H1 (cell line): Measurements from ENCODE around the gene DCLK1. TPM values are rescaled to one million over a fixed set of nuclear protein-coding genes. Genes with fewer than 3 reads are reported as not detected.

Source experiments
- CHD2 ChIP-seq: IDR thresholded peaks from 2 replicates; pipeline ENCODE4 v1.6.1; 2012; ENCODE audit warnings: low read length, improper control_type of control experiment
- GABPA ChIP-seq: IDR thresholded peaks from 2 replicates; pipeline ENCODE4 v1.6.1; 2011; ENCODE audit warnings: mild to moderate bottlenecking, low read length, moderate library complexity, borderline replicate concordance; ENCODE audit not compliant: insufficient read depth
- POLR2A ChIP-seq, 2 experiments: IDR thresholded peaks; 1 replicate in 1 of 2; 2 replicates in 1 of 2; pipeline ENCODE4 v1.6.1; 2011; ENCODE audit warnings: low read depth in 2 of 2, low read length in 2 of 2, mild to moderate bottlenecking in 2 of 2; ENCODE audit errors: control extremely low read depth in 1 of 2
- SP4 ChIP-seq: IDR thresholded peaks from 2 replicates; pipeline ENCODE4 v1.6.1; 2012; ENCODE audit warnings: low read length, inconsistent platforms
- SUZ12 ChIP-seq: fragments of 200-600 bp; sonication (generic); IDR thresholded peaks from 2 replicates; pipeline ENCODE4 v1.6.1; 2012; ENCODE audit warnings: mild to moderate bottlenecking, inconsistent platforms, low read length, moderate library complexity, mixed read lengths
- USF2 ChIP-seq: IDR thresholded peaks from 2 replicates; pipeline ENCODE4 v1.6.1; 2011; ENCODE audit warnings: low read length, improper control_type of control experiment
- polyA plus RNA-seq, 7 experiments: library from polyadenylated mRNA; depleted of rRNA in 3 of 7; stranded (reverse) in 5 of 7; unstranded in 2 of 7; fragments of >200 nt in 5 of 7; fragments of 200-250 nt in 2 of 7; gene quantifications; 1 replicate in 5 of 7; 2 replicates in 1 of 7; 4 replicates in 1 of 7; pipeline versions ENCODE4 v1.2.1 to v1.2.3, GENCODE V29; 2011 to 2013; ENCODE audit warnings: missing spikeins in 2 of 7, mixed read lengths in 2 of 7
- total RNA-seq: library from RNA; stranded (reverse); fragmentation: NEBNext Ultra II Directional; extraction: Animal tissue kit (Norgen Biotek cat#: 25700); gene quantifications from 2 replicates; pipeline ENCODE4 v1.2.1, GENCODE V29; 2021

Gene DCLK1
- total and polyA plus RNA-seq, 2 of the 8 experiments (the other 6 are each of a cell fraction or from before 2014, with no cell fraction given): 22.8 to 41.0 TPM

DNA sequence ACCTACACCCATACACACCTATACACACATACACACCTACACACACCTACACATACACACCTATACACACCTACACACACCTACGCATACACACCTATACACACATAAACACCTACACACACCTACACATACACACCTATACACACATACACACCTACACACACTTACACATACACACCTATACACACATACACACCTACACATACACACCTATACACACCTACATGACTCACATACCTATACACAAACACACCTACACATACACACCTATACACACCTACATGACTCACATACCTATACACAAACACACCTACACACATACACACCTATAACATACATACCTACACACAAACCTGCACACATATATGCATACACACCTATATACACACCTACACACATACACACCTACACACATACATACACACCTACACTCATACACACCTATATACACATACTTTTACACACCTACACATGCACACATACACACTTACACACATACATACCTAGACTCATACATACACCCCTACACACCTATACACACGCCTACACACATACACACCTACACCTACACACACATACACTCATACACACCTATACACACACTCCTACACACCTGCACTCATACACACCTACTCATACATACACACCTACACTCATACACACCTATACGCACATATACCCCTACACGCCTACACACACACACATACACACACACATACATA is 368.0 kb downstream of the DCLK1 start (continued):
- TF ChIP-seq GABPA (no peak), USF2 (no peak), CHD2 (no peak), SP4 (no peak), SUZ12 (no peak), POLR2A (IDR thresholded peaks at IDR 0.05; ENCODE audit: control extremely low read depth in 1 of 2, low read depth in 2 of 2, low read length in 2 of 2) (no peak)
